HepG2 (cell line): ENCODE data around the gene NPAS2.

ENCODE experiments used
- HNF1A ChIP-seq, 2 experiments: sonication (generic) in 1 of 2; formaldehyde crosslinking in 1 of 2; IDR thresholded peaks; 2 replicates each; pipeline versions ENCODE4 v1.4.0 to v1.6.1; 2016 to 2020; ENCODE audit warnings: borderline replicate concordance in 1 of 2, low read depth in 1 of 2, mild to moderate bottlenecking in 1 of 2, missing genetic modification reagents in 1 of 2
- IKZF1 ChIP-seq: fragments of 450-650 bp; IDR thresholded peaks from 2 replicates; pipeline ENCODE4 v1.7.1; 2016
- PHF8 ChIP-seq: sonication (generic); formaldehyde crosslinking; IDR thresholded peaks from 2 replicates; pipeline ENCODE4 v1.5.0; 2020; ENCODE audit warnings: missing genetic modification reagents

- TF ChIP-seq IKZF1 (no peak), HNF1A (IDR thresholded peaks at IDR 0.05; ENCODE audit: low read depth) (no peak), HNF1A (CRISPR knock-in tag; IDR thresholded peaks at IDR 0.05; ENCODE audit: borderline replicate concordance) (no peak), PHF8 (CRISPR knock-in tag) (no peak)
These were observed 57.6 kb downstream of the NPAS2 start for GRCh38 chr2:100877555-100877954.
